CD4-positive, alpha-beta T cell treated with Interferon gamma for 1 hour (primary cell): ENCODE data around the gene ZFP92.
"Not testable (repeated sequence)": the region's sequence is repeated elsewhere in the genome, so short reads cannot be mapped to it uniquely, and the experiment has no call there.

Experiments used
- DNase-seq: peaks from one replicate; pipeline ENCODE4 v3.0.0-alpha.2; 2020

Gene ZFP92, protein sequence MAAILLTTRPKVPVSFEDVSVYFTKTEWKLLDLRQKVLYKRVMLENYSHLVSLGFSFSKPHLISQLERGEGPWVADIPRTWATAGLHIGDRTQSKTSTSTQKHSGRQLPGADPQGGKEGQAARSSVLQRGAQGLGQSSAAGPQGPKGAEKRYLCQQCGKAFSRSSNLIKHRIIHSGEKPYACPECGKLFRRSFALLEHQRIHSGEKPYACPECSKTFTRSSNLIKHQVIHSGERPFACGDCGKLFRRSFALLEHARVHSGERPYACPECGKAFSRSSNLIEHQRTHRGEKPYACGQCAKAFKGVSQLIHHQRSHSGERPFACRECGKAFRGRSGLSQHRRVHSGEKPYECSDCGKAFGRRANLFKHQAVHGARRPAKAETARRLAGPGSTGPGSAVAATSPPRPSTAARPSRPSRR

GRCh38 chrX:153411255-153411987 is at the start of gene ZFP92:
Gene ZFP92 (plus strand): TSS chrX:153411472. CDS start chrX:153418323, 6,851 bp downstream.
- DNase-seq = peak; percentile 42

DNA sequence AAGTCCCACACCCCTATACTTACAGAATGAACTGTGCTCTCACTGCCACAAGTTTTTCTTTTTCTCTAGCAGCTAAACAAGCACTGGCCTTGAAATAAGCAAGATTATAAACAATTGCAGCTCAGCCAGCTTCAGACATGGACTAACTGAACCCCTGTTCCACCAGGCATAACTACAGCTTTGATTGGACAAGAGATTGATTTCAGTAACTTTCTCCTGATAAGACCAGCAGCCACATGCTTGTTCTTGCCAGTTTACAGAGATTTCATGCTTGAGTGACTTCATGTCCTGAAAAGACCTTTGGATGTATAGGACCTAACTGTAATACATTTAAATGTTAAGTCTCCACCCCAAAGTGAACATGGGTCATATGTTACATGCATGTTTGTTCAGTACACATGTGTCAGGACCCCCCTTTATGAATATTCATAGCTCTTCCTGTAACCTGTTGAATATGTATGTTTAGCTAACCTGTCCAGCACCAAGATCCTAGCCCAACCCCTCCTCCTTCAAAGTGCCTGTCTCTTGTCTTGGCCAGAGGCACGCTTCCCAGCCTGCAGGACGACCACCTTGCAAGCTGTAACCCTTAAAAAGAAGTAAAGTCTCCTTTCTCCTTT is 49.4 kb upstream of the ZFP92 start:
- DNase-seq = no peak

DNA sequence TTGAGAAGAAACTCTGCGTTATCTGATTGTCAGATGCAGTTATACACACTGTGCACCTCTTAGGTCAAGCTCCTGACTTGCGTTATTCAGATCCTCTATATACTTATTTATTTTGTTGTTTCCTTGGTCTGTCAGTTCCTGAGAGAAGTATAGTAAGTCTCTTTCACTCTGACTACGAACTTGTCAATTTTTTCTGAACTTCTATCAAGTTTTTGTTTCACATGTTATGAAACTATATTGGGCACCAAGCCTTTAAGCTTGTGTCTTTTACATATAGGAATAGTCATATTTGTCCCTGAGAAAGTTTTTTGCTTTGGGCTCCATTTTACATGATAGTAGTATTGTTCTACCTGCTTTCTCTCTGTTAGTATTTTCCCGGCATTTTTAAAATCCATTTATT is 45.6 kb upstream of the ZFP92 start:
- DNase-seq = no peak

DNA sequence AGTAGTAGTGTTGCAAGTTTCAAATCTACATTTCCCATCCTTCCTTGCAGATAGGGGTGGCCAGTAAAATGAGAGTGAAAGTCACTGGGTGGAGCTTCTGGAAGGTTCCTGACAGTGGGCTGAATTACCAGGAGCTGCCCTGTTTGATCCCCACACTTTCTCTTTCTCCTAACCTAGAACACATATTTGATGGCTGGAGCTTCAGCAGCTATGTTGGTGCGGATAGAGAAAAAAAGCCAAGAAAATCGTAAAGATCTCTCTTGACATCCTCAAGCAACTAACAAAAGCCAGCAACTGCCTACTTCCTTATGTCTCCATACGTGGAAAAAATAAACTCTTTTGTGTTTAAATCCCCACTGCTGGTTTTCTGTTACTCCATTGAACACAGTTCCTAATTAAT is 45.2 kb upstream of the ZFP92 start:
- DNase-seq = no peak

GRCh38 chrX:153366878-153367538 is 44.3 kb upstream of the ZFP92 start:
- DNase-seq = no peak

DNA sequence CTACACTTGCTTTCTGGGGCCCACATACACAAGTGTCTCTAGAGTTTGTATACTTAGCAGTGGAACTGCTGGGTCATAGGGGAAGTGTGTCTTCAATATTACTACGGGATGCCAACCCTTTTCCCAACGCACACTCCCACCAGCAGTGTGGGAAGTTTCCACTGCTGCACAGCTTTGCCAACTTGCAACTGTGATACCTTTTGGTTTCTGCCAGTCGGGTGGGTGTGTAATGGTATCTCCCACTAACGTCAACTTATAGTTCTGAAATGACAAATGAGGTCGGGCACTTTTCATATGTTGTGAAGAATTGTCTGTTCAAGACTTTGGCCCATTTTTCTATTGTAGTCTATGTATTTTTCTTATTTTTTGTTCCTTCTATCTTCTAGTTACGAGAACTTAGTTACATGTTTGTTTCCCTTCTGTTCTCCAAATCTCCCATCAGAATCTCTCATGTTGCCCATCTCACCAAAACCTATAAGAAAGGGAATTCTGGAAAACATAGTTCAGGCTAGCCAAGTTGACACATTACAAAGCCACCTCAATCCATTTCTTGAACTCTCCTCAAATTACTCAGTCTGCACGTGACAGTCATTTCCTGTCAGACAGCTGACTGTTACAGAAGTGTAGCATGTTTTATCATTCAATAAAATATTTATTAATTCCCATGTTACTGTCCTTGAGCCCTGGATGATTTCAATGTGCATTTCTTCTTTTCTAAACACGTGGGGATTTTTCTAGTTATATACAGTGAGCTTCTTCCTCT is 40.8 kb upstream of the ZFP92 start:
- no peak for DNase-seq

DNA sequence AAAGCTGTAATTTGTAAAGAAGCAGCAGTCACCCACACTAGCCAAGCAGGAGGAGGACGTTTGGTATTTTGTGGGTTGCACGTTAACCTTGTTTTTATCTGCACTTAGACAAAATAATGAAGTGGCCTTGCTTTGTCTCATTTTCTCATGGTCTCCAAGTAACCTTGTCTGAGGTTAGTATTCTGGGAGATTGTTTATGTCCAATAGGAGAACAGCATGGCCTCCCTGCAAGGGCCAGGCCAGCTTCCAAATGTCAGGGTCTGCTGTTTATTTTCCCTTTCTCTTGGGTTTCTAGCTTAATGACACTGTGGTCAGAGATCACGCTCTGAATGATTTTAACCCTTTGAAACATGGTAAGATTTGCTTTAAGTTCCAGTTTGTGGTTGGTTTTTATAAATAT is 40.0 kb upstream of the ZFP92 start:
- no peak for DNase-seq

DNA sequence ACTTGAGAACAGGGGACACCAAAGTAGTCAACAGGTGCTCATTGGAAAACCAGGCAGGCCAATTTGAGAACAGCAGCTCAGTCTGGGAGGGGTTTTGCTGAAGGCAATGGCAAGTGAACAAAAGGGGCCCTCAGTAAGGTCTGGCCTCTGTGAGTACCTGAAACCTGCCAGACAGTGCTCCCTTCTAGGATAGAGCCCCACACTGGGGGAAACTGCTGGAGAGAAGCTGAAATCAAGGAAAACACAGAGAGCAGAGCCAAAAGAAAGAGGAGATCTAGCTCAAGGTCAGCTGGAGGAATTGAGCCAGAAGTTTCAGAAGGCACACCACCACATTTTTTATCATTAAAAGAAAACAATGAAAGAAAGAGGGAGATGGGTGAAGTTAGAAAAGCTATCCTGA is 38.3 kb upstream of the ZFP92 start:
- no peak for DNase-seq

GRCh38 chrX:153374426-153374825 is 36.8 kb upstream of the ZFP92 start:
- no peak for DNase-seq

- no peak for DNase-seq
Measured at GRCh38 chrX:153375571-153375970, 35.7 kb upstream of the ZFP92 start.

DNA sequence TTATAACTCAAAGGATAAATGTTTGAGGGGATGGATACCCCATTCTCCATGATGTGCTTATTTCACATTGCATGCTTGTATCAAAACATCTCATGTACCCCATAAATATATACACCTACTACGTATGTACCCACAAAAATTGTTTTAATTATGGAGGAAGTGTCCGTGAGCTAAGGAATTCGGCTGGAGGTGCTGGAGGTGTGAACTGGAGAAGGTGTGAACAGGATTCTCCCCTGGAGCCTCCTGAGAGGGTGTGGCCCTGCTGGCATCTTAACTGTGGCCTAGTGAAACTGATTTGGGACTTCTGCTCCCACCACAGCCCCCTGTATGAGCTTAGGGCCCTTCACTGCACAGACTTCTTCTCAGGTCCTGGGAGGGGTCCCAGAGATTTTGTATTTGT is 33.5 kb upstream of the ZFP92 start:
- no peak for DNase-seq

DNA sequence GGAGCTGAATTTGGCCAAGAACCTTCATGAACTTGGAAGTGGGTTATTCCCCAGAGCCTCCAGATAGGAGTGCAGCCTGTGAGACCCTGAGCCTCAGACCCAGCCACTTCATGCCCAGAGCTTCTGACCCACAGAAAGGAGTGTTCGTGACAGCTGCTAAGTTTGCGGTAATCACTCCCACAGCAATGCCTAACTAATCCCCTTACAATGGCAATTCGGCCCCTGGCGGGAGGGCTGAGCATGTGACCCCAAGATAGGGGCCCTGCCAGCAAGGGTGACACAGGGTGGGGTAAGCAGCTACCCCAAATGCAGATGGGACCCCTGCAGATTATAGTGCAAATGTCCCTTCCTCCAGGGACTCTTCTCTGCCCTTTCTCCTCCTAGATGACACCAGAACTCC is 32.7 kb upstream of the ZFP92 start:
- no peak for DNase-seq

DNA sequence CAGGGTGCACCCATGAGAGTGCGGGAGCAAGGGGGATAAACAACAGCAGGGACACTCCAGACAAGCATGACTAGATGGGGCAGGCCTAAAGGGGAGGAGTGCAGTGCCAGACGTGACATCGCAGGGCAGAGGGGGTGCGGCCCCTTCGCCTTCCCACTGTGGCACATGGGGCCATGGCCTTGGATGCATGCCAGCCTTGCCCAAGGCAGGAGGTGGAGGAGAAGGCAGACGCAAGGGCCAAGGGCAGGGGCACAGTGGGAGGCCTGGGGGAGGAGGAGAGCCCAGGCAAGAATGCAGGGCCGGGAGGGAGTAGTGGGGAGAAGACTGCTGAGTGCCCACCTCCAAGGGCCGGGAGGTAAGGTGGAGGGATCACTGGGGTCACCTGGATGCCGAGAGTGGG is 31.8 kb upstream of the ZFP92 start:
- DNase-seq = no peak

- no peak for DNase-seq
Measured at GRCh38 chrX:153379971-153380581, 31.2 kb upstream of the ZFP92 start.

GRCh38 chrX:153380691-153381090 is 30.6 kb upstream of the ZFP92 start:
- no peak for DNase-seq

- peak; percentile 15 for DNase-seq
Measured at GRCh38 chrX:153381684-153382532, 29.4 kb upstream of the ZFP92 start.

GRCh38 chrX:153382563-153383482 is 28.4 kb upstream of the ZFP92 start:
- DNase-seq = no peak

DNA sequence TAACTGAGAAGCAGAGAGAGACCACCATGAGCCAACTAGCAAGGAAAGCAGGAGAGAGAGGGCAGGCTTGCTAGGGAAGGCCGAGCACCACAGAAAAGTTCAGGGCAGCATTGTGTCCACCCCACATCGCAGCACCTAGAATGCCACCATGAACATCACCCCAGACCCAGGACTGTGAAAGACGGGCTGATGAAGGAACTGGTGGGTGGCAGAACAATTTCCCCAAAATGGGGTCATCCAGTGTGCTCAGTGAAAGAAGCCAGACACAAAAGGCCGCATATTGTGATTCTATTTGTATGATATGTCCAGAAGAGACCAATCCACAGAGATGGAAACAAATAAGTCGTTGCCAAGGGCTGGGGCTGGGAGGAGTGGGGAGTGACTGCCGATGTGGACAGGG is 26.9 kb upstream of the ZFP92 start:
- no peak for DNase-seq

DNA sequence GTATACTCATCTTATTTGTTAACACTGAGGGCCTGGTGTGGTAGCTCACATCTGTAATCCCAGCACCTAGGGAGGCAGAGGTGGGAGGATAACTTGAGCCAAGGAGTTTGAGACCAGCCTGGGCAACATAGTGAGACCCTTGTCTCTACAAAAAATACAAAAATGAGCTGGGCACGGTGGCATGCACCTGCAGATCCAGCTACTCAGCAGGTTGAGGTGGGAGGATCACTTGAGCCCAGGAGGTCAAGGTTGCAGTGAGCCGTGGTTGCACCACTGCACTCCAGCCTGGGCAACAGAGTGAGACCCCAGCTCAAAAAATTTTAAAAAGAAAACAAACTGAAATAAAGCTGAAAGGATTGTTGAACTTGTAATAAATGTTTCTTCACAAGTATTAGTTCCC is 26.3 kb upstream of the ZFP92 start:
- DNase-seq = not testable (repeated sequence)

DNA sequence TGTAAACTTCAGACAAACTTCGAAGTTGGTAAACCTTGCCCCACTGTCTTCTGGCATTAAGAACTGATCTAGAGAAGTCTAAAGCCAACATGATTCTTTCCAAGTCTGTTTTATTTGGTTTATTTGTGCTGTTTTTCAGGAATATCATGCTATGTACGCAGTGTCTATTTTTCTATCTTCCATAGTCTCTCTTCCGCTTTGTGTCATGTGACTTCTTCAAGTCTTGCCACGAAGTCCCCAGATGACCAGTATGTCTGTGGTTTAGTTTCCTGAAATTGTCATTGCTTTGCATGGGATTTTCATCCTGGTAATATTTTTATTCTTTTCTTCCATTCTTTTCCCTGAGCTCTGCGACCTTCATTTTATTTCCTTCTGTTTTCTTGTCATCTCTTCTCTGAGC is 25.2 kb upstream of the ZFP92 start:
- no peak for DNase-seq
